ENCODE results near the gene QSOX2. TPM values are rescaled to one million over a fixed set of nuclear protein-coding genes. Genes with fewer than 3 reads are reported as not detected.

The QSOX2 gene
- total RNA-seq, 4 donors from 2014 or later, result 5.1 to 23.9 (median 7.4) TPM

GRCh38 chr9:136249877-136250559, 4.4 kb upstream of the QSOX2 start:
- Histone ChIP-seq H3K4me3 (no peak overlapping the region), H3K4me1 (peaks cover 0 to 7% (median under 1%) of the 10 kb centered on the region in 4 donors), H3K27ac (no peak overlapping the region), H3K36me3 (no peaks in the 10 kb centered on the region), H3K27me3 (no peaks in the 10 kb centered on the region), H3K9me3 (no peaks in the 10 kb centered on the region)
- TF ChIP-seq CTCF (IDR thresholded peaks at IDR 0.05) (no peak), POLR2A (IDR thresholded peaks at IDR 0.05) (no peak)
- DNase-seq, result no peak

- peaks cover 0 to 15% (median 6%) of the 10 kb centered on the region in 4 donors for H3K4me1 ChIP-seq
- no peak overlapping the region for H3K27ac ChIP-seq
- no peaks in the 10 kb centered on the region for H3K36me3 ChIP-seq
- no peak for TF ChIP-seq CTCF (IDR thresholded peaks at IDR 0.05)
- no peak for TF ChIP-seq POLR2A (IDR thresholded peaks at IDR 0.05)
- no peaks in the 10 kb centered on the region for H3K27me3 ChIP-seq
- no peak for DNase-seq
- H3K9me3 ChIP-seq, result no peaks in the 10 kb centered on the region
- H3K4me3 ChIP-seq, result no peak overlapping the region
Measured at GRCh38 chr9:136248951-136249876, 3.6 kb upstream of the QSOX2 start.

- H3K36me3 ChIP-seq, result no peaks in the 10 kb centered on the region
- no peak overlapping the region for H3K27ac ChIP-seq
- peaks cover 3 to 21% (median 13%) of the 10 kb centered on the region in 4 donors for H3K4me1 ChIP-seq
- no peaks in the 10 kb centered on the region for H3K27me3 ChIP-seq
- no peak overlapping the region for H3K4me3 ChIP-seq
- DNase-seq, result no peak
- no peaks in the 10 kb centered on the region for H3K9me3 ChIP-seq
- TF ChIP-seq CTCF (IDR thresholded peaks at IDR 0.05), result no peak
- no peak for TF ChIP-seq POLR2A (IDR thresholded peaks at IDR 0.05)
Measured at GRCh38 chr9:136247947-136248637, 2.5 kb upstream of the QSOX2 start.

- Histone ChIP-seq H3K27me3 (no peaks in the 10 kb centered on the region), H3K4me1 (peaks cover 3 to 22% (median 18%) of the 10 kb centered on the region in 4 donors), H3K27ac (no peak overlapping the region), H3K9me3 (no peaks in the 10 kb centered on the region), H3K4me3 (no peak overlapping the region), H3K36me3 (no peaks in the 10 kb centered on the region)
- DNase-seq, result no peak
- TF ChIP-seq CTCF (IDR thresholded peaks at IDR 0.05) (no peak), POLR2A (IDR thresholded peaks at IDR 0.05) (no peak)
Measured at GRCh38 chr9:136247551-136247916, 1.9 kb upstream of the QSOX2 start.

GRCh38 chr9:136246849-136247550, 1.4 kb upstream of the QSOX2 start:
- Histone ChIP-seq H3K27ac (no peak overlapping the region), H3K4me1 (peaks cover 3 to 28% (median 20%) of the 10 kb centered on the region in 4 donors)
- DNase-seq, result no peak

More at GRCh38 chr9:136246849-136247550, 1.4 kb upstream of the QSOX2 start:
- Histone ChIP-seq H3K27me3 (no peaks in the 10 kb centered on the region), H3K4me3 (no peak overlapping the region), H3K36me3 (no peaks in the 10 kb centered on the region), H3K9me3 (no peaks in the 10 kb centered on the region)
- no peak for TF ChIP-seq CTCF (IDR thresholded peaks at IDR 0.05)
- no peak for TF ChIP-seq POLR2A (IDR thresholded peaks at IDR 0.05)

All from Peyer's patch (tissue), 4 donors.